GM12878 (cell line): Measurements from ENCODE around the gene ME3. TPM values are rescaled to one million over a fixed set of nuclear protein-coding genes. Genes with fewer than 3 reads are reported as not detected.

ENCODE experiments used
- ATAC-seq: fragments of 200-7000 bp; cut with Tn5 transposase; 3 replicates; pipeline ENCODE4 v1.9.1; 2020; ENCODE audit warnings: mild to moderate bottlenecking, moderate library complexity
- BruUV-seq: library from RNA; stranded (reverse); fragments of 400-500 nt; replicated peaks from 2 replicates; lab custom pipeline; 2021; lab: Mats Ljungman, UMichigan
- CTCF ChIA-PET: fragments of 300-600 bp; sonication (Branson Sonifier 250); formaldehyde crosslinking; extraction: SDS; loops from one replicate; lab custom pipeline; 2021; ENCODE audit warnings: inconsistent platforms; lab: Yijun Ruan, JAX
- POLR2A ChIA-PET: fragments of 350-600 bp; formaldehyde crosslinking; extraction: SDS; loops from one replicate; lab custom pipeline; 2021; ENCODE audit warnings: inconsistent platforms; lab: Charles Lee
- RAD21 ChIA-PET: fragments of 300-600 bp; sonication (Branson Sonifier 250); formaldehyde crosslinking; loops from one replicate; lab custom pipeline; 2023; ENCODE audit warnings: antibody characterized with exemption; ENCODE audit not compliant: unreplicated experiment; lab: Charles Lee
- SMC1A ChIA-PET: fragments of 300-600 bp; sonication (Branson Sonifier 250); formaldehyde crosslinking; loops from one replicate; lab custom pipeline; 2023; ENCODE audit not compliant: unreplicated experiment, uncharacterized antibody; lab: Charles Lee
- DNase-seq: peaks from one replicate; pipeline ENCODE4 v3.0.0-alpha.2; 2011; ENCODE audit warnings: low read depth, low spot score
- FAIRE-seq: peaks from 3 replicates; lab custom pipeline; 2011; peaks lifted over from hg19 to GRCh38; lab: Jason Lieb, UNC
- H2AFZ ChIP-seq: 2 replicates; pipeline ENCODE4 v1.6.0; 2011; ENCODE audit warnings: low read depth, low read length, control low read depth; ENCODE audit not compliant: control insufficient read depth
- H3K27ac ChIP-seq: 2 replicates; pipeline ENCODE4 v1.5.1; 2011; ENCODE audit warnings: control low read depth; ENCODE audit not compliant: control insufficient read depth, insufficient read depth
- H3K27me3 ChIP-seq, 2 experiments: replicated peaks in 1 of 2; 2 replicates each; pipeline versions ENCODE4 v1.6.0 to v1.6.1; 2011; ENCODE audit warnings: low read length in 1 of 2; ENCODE audit not compliant: control insufficient read depth in 2 of 2, insufficient read depth in 2 of 2
- H3K36me3 ChIP-seq, 2 experiments: 2 replicates each; pipeline ENCODE4 v1.5.1; 2011; ENCODE audit warnings: low read length in 1 of 2; ENCODE audit not compliant: control insufficient read depth in 2 of 2, insufficient read depth in 2 of 2
- H3K4me1 ChIP-seq: 2 replicates; pipeline ENCODE4 v1.6.1; 2011; ENCODE audit warnings: mild to moderate bottlenecking, low read length, moderate library complexity, mixed read lengths; ENCODE audit not compliant: control insufficient read depth, insufficient read depth
- H3K4me2 ChIP-seq: 2 replicates; pipeline ENCODE4 v1.6.0; 2011; ENCODE audit warnings: control low read depth; ENCODE audit not compliant: control insufficient read depth, insufficient read depth
- H3K4me3 ChIP-seq: fragments of 200-600 bp; sonication (generic); 2 replicates; pipeline ENCODE4 v1.5.1; 2016
- H3K79me2 ChIP-seq: 2 replicates; pipeline ENCODE4 v1.6.0; 2011; ENCODE audit warnings: low read length; ENCODE audit not compliant: control insufficient read depth, insufficient read depth
- H3K9ac ChIP-seq: 2 replicates; pipeline ENCODE4 v1.8.0; 2011; ENCODE audit warnings: low read length, control low read depth, mixed read lengths; ENCODE audit not compliant: control insufficient read depth, insufficient read depth
- H3K9me3 ChIP-seq: replicated peaks from 3 replicates; pipeline ENCODE4 v1.5.1; 2011; ENCODE audit warnings: mild to moderate bottlenecking, low read length; ENCODE audit not compliant: control insufficient read depth, insufficient read depth
- H4K20me1 ChIP-seq: 2 replicates; pipeline ENCODE4 v1.6.0; 2011; ENCODE audit not compliant: control insufficient read depth, insufficient read depth
- CEBPB ChIP-seq, 2 experiments: fragments of 150-350 bp in 1 of 2; IDR thresholded peaks; 2 replicates each; pipeline ENCODE4 v1.6.1; 2012 to 2014; ENCODE audit warnings: low read depth in 2 of 2, low read length in 2 of 2, borderline replicate concordance in 1 of 2, inconsistent platforms in 1 of 2
- CREB1 ChIP-seq: IDR thresholded peaks from 2 replicates; pipeline ENCODE4 v1.6.1; 2012; ENCODE audit warnings: low read depth, mild to moderate bottlenecking, inconsistent platforms
- FOS ChIP-seq: IDR thresholded peaks from 3 replicates; pipeline ENCODE4 v1.6.1; 2011; ENCODE audit warnings: borderline replicate concordance; ENCODE audit not compliant: insufficient read length; ENCODE audit errors: extremely low read depth
- NR2C1 ChIP-seq: fragments of 450-650 bp; IDR thresholded peaks from 2 replicates; pipeline ENCODE4 v1.6.1; 2017; ENCODE audit warnings: antibody characterized with exemption, mild to moderate bottlenecking, moderate library complexity
- NR2C2 ChIP-seq: IDR thresholded peaks from 2 replicates; pipeline ENCODE4 v1.6.1; 2011; ENCODE audit warnings: borderline replicate concordance, low read depth; ENCODE audit not compliant: control insufficient read depth, insufficient read length
- POLR2A ChIP-seq: IDR thresholded peaks from 2 replicates; pipeline ENCODE4 v1.6.1; 2011; ENCODE audit warnings: low read depth, mild to moderate bottlenecking, low read length
- SIN3A ChIP-seq: IDR thresholded peaks from 2 replicates; pipeline ENCODE4 v1.6.1; 2012; ENCODE audit warnings: low read depth, low read length, improper control_type of control experiment
- SPI1 ChIP-seq: IDR thresholded peaks from 2 replicates; pipeline ENCODE4 v1.6.1; 2011; ENCODE audit warnings: low read depth, mild to moderate bottlenecking, low read length, moderate library complexity, borderline replicate concordance; ENCODE audit not compliant: insufficient read depth
- TBL1XR1 ChIP-seq: IDR thresholded peaks from 2 replicates; pipeline ENCODE4 v1.6.1; 2012; ENCODE audit warnings: low read depth, low read length, improper control_type of control experiment
- ZBED1 ChIP-seq: IDR thresholded peaks from 2 replicates; pipeline ENCODE4 v1.6.1; 2016; ENCODE audit warnings: borderline replicate concordance
- ZNF384 ChIP-seq: IDR thresholded peaks from 2 replicates; pipeline ENCODE4 v1.6.1; 2012; ENCODE audit warnings: low read depth, mild to moderate bottlenecking, low read length, improper control_type of control experiment, borderline replicate concordance
- ZSCAN29 ChIP-seq: fragments of 450-650 bp; IDR thresholded peaks from 2 replicates; pipeline ENCODE4 v1.6.1; 2017; ENCODE audit warnings: mild to moderate bottlenecking, moderate library complexity
- WGBS: methylation state at CpG from one replicate; pipeline ENCODE4 v1.1.6; 2016; ENCODE audit warnings: low lambda C conversion rate; ENCODE audit not compliant: insufficient replicate concordance, insufficient coverage; ENCODE audit errors: missing lambda C conversion rate; 5-methylcytosine and 5-hydroxymethylcytosine counted together
- in situ Hi-C: fragments of 300-500 bp; cut with MboI; formaldehyde crosslinking; loops from 9 replicates; pipeline ENCODE4 v1.14.3; 2018; ENCODE audit warnings: mixed read lengths
- intact Hi-C: fragments of 100-400 bp; cut with micrococcal nuclease; formaldehyde crosslinking; loops from one replicate; pipeline ENCODE4 v1.14.2; 2022; ENCODE audit not compliant: unreplicated experiment
- polyA plus RNA-seq, 11 experiments: library from polyadenylated mRNA; depleted of rRNA in 4 of 11; unstranded in 6 of 11; stranded (reverse) in 5 of 11; fragments of >200 nt; fragmentation: Nextera tagmentation in 4 of 11; fragmentation: Illumina TruSeq in 1 of 11; extraction: Ambion mirVana in 4 of 11; extraction: Trizol in 1 of 11; gene quantifications; 1 replicate in 1 of 11; 2 replicates in 10 of 11; pipeline versions ENCODE4 v1.2.1 to v1.2.3, GENCODE V29; 2011 to 2016; ENCODE audit warnings: inconsistent platforms in 2 of 11, missing spikeins in 2 of 11, low read depth in 1 of 11
- total RNA-seq, 4 experiments: library from RNA; depleted of rRNA in 3 of 4; stranded (reverse); fragments of >200 nt in 3 of 4; fragmentation: Illumina TruSeq in 1 of 4; extraction: Trizol in 1 of 4; gene quantifications; 2 replicates each; pipeline versions ENCODE4 v1.2.1 to v1.2.3, GENCODE V29; 2013 to 2021
- TF ChIP-seq, protein P1 (sequence below): fragments of 150-350 bp; IDR thresholded peaks from 2 replicates; pipeline ENCODE4 v1.6.1; 2014; ENCODE audit warnings: mild to moderate bottlenecking, low read depth, low read length
- TF ChIP-seq, protein P2 (sequence below): fragments of 450-650 bp; IDR thresholded peaks from 2 replicates; pipeline ENCODE4 v1.6.1; 2017; ENCODE audit warnings: low read depth, mild to moderate bottlenecking, moderate library complexity
- TF ChIP-seq, protein P3 (sequence below): fragments of 450-650 bp; formaldehyde crosslinking; IDR thresholded peaks from 2 replicates; pipeline ENCODE4 v1.5.0; 2022; ENCODE audit warnings: mild to moderate bottlenecking, missing genetic modification characterization
- TF ChIP-seq, protein P4 (sequence below): IDR thresholded peaks from 2 replicates; pipeline ENCODE4 v1.6.1; 2011; ENCODE audit warnings: low read depth, low read length, improper control_type of control experiment, borderline replicate concordance

ME3 gene
- total and polyA plus RNA-seq, 10 of the 15 experiments (the other 5 are each of a cell fraction or from before 2014, with no cell fraction given), result 0.06 to 0.40 (median 0.19) TPM; not detected in 2

GRCh38 chr11:86693518-86693917, 21.1 kb upstream of the ME3 start:
- Histone ChIP-seq H3K4me3 (no peak overlapping the region), H3K36me3 (no peaks in the 10 kb centered on the region), H3K4me2 (no peak overlapping the region), H3K27me3 (peaks cover 0 to 4% of the 10 kb centered on the region in 2 experiments; a peak in 1 of 4 replicates), H3K9ac (no peak overlapping the region), H3K9me3 (no peaks in the 10 kb centered on the region)
- ChIA-PET SMC1A (interaction anchor here (1.4 kb wide), 1 partner anchor 10 kb away, joined by 3 read pairs; no protein-coding TSS in a partner anchor), CTCF (no interaction called here), POLR2A (no interaction called here)
- no peak for ATAC-seq
- TF ChIP-seq, protein P1, sequence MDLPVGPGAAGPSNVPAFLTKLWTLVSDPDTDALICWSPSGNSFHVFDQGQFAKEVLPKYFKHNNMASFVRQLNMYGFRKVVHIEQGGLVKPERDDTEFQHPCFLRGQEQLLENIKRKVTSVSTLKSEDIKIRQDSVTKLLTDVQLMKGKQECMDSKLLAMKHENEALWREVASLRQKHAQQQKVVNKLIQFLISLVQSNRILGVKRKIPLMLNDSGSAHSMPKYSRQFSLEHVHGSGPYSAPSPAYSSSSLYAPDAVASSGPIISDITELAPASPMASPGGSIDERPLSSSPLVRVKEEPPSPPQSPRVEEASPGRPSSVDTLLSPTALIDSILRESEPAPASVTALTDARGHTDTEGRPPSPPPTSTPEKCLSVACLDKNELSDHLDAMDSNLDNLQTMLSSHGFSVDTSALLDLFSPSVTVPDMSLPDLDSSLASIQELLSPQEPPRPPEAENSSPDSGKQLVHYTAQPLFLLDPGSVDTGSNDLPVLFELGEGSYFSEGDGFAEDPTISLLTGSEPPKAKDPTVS, result no peak
- TF ChIP-seq NR2C2 (no peak), CEBPB (IDR thresholded peaks at IDR 0.05; ENCODE audit: borderline replicate concordance in 1 of 2, low read depth in 2 of 2, low read length in 2 of 2) (no peak), POLR2A (no peak), FOS (no peak), TBL1XR1 (no peak), CREB1 (no peak), NR2C1 (no peak), SIN3A (no peak), ZBED1 (no peak), SPI1 (no peak), ZSCAN29 (no peak), ZNF384 (no peak)
- TF ChIP-seq, protein P2, sequence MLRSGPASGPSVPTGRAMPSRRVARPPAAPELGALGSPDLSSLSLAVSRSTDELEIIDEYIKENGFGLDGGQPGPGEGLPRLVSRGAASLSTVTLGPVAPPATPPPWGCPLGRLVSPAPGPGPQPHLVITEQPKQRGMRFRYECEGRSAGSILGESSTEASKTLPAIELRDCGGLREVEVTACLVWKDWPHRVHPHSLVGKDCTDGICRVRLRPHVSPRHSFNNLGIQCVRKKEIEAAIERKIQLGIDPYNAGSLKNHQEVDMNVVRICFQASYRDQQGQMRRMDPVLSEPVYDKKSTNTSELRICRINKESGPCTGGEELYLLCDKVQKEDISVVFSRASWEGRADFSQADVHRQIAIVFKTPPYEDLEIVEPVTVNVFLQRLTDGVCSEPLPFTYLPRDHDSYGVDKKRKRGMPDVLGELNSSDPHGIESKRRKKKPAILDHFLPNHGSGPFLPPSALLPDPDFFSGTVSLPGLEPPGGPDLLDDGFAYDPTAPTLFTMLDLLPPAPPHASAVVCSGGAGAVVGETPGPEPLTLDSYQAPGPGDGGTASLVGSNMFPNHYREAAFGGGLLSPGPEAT, result no peak
- TF ChIP-seq, protein P3, sequence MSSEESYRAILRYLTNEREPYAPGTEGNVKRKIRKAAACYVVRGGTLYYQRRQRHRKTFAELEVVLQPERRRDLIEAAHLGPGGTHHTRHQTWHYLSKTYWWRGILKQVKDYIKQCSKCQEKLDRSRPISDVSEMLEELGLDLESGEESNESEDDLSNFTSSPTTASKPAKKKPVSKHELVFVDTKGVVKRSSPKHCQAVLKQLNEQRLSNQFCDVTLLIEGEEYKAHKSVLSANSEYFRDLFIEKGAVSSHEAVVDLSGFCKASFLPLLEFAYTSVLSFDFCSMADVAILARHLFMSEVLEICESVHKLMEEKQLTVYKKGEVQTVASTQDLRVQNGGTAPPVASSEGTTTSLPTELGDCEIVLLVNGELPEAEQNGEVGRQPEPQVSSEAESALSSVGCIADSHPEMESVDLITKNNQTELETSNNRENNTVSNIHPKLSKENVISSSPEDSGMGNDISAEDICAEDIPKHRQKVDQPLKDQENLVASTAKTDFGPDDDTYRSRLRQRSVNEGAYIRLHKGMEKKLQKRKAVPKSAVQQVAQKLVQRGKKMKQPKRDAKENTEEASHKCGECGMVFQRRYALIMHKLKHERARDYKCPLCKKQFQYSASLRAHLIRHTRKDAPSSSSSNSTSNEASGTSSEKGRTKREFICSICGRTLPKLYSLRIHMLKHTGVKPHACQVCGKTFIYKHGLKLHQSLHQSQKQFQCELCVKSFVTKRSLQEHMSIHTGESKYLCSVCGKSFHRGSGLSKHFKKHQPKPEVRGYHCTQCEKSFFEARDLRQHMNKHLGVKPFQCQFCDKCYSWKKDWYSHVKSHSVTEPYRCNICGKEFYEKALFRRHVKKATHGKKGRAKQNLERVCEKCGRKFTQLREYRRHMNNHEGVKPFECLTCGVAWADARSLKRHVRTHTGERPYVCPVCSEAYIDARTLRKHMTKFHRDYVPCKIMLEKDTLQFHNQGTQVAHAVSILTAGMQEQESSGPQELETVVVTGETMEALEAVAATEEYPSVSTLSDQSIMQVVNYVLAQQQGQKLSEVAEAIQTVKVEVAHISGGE (CRISPR knock-in tag), result no peak
- TF ChIP-seq, protein P4, sequence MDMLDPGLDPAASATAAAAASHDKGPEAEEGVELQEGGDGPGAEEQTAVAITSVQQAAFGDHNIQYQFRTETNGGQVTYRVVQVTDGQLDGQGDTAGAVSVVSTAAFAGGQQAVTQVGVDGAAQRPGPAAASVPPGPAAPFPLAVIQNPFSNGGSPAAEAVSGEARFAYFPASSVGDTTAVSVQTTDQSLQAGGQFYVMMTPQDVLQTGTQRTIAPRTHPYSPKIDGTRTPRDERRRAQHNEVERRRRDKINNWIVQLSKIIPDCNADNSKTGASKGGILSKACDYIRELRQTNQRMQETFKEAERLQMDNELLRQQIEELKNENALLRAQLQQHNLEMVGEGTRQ, result no peak
- TF ChIP-seq, all 136 proteins: peak for 0
- intact Hi-C loops, result no loop called here
- no peak overlapping the region for H2AFZ ChIP-seq
- RAD21 ChIA-PET, result no interaction called here
- 0% methylated on average over 1 of the region's 1 CpG for WGBS
- no peaks in the 10 kb centered on the region for H3K4me1 ChIP-seq
- in situ Hi-C loops, result no loop called here
- DNase-seq (no peak), FAIRE-seq (no peak)
- H3K27ac ChIP-seq, result no peak overlapping the region
- H3K79me2 ChIP-seq, result no peaks in the 10 kb centered on the region
- no TSS peak for BruUV-seq
- H4K20me1 ChIP-seq, result no peaks in the 10 kb centered on the region
